C4-2B (cell line): ENCODE measurements around the gene ZNF540.

Experiments
- ZFX ChIP-seq: fragments of 450-650 bp; IDR thresholded peaks from 2 replicates; pipeline ENCODE4 v1.6.1; 2017
- TF ChIP-seq, protein P1 (sequence below): fragments of 450-650 bp; conservative IDR thresholded peaks from 2 replicates; pipeline ENCODE4 v1.5.1; 2017; ENCODE audit warnings: mild to moderate bottlenecking

DNA sequence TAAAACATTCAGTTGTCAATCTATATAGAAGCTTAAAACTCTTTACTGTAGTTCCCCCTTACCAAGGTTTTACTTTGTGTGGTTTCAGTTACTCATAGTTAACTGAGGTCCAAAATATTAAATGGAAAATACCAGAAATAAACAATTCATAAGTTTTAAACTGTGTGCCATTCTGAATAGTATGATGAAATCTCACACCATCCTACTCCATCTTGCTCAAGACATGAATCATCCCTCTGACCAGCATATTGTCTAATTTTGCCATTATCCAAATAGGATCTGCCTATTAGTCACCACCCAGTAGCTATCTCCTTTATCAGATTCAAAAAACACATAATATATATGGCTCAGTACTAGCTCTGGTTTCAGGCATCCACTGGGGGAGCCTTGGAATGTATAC lies 22.5 kb upstream of the ZNF540 start:
- TF ChIP-seq, protein P1, sequence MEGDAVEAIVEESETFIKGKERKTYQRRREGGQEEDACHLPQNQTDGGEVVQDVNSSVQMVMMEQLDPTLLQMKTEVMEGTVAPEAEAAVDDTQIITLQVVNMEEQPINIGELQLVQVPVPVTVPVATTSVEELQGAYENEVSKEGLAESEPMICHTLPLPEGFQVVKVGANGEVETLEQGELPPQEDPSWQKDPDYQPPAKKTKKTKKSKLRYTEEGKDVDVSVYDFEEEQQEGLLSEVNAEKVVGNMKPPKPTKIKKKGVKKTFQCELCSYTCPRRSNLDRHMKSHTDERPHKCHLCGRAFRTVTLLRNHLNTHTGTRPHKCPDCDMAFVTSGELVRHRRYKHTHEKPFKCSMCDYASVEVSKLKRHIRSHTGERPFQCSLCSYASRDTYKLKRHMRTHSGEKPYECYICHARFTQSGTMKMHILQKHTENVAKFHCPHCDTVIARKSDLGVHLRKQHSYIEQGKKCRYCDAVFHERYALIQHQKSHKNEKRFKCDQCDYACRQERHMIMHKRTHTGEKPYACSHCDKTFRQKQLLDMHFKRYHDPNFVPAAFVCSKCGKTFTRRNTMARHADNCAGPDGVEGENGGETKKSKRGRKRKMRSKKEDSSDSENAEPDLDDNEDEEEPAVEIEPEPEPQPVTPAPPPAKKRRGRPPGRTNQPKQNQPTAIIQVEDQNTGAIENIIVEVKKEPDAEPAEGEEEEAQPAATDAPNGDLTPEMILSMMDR, result no peak
- no peak for TF ChIP-seq ZFX
